ENCODE measurements around the gene PIK3CD. TPM values are rescaled to one million over a fixed set of nuclear protein-coding genes. Genes with fewer than 3 reads are reported as not detected.

Gene PIK3CD
- total RNA-seq, 2 experiments from 2014 or later: 222 to 242 TPM

DNA sequence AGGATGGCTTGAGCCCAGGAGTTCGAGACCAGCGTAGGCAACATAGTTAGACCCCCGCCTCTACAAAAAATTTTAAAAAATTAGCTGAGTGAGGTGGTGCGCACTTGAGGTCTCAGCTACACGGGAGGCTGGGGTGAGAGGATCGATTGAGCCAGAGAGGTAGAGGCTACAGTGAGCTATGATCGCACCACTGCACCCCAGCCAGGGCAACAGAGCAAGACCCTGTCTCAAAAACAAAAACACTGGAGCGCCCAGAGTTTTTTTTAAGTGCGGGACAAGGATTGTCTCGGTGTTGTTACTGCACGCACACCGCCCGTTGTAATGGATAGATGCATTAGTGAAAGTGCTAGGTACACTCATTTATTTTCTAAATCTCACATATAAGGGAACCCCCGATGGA lies 37.1 kb downstream of the PIK3CD start:
- H3K4me3 Mint-ChIP-seq: peak overlapping the region; percentile 67
- H3K36me3 Mint-ChIP-seq (ENCODE audit: low read depth): peaks cover 46% of the 10 kb centered on the region
- H3K4me1 Mint-ChIP-seq: peaks cover 75% of the 10 kb centered on the region
- H3K27ac Mint-ChIP-seq: peak overlapping the region; percentile 80
- H3K27me3 Mint-ChIP-seq: no peaks in the 10 kb centered on the region
- H3K9me3 Mint-ChIP-seq: no peaks in the 10 kb centered on the region
- no peak for DNase-seq
- CTCF ChIA-PET: interaction anchor here (0.8 to 4.3 kb wide), 4 partner anchors 15 to 61 kb away, joined by 3 to 24 read pairs (median 6); no protein-coding TSS in a partner anchor
- POLR2A ChIA-PET: interaction anchor here (0.6 to 1.0 kb wide), 2 partner anchors 59 to 95 kb away, joined by 3 to 4 read pairs; no protein-coding TSS in a partner anchor

- POLR2A ChIA-PET: interaction anchor here (0.6 kb wide), 1 partner anchor 95 kb away, joined by 3 read pairs; no protein-coding TSS in a partner anchor
- peak; percentile 85 for DNase-seq
- Mint-ChIP-seq H3K4me3 (peak overlapping the region; percentile 67), H3K27ac (peak overlapping the region; percentile 80), H3K4me1 (peaks cover 74% of the 10 kb centered on the region), H3K36me3 (ENCODE audit: low read depth) (peaks cover 48% of the 10 kb centered on the region), H3K9me3 (no peaks in the 10 kb centered on the region), H3K27me3 (no peaks in the 10 kb centered on the region)
- CTCF ChIA-PET: interaction anchor here (0.8 to 4.3 kb wide), 4 partner anchors 14 to 62 kb away, joined by 3 to 24 read pairs (median 6); no protein-coding TSS in a partner anchor
These were observed 37.6 kb downstream of the PIK3CD start for GRCh38 chr1:9689011-9689706.

DNA sequence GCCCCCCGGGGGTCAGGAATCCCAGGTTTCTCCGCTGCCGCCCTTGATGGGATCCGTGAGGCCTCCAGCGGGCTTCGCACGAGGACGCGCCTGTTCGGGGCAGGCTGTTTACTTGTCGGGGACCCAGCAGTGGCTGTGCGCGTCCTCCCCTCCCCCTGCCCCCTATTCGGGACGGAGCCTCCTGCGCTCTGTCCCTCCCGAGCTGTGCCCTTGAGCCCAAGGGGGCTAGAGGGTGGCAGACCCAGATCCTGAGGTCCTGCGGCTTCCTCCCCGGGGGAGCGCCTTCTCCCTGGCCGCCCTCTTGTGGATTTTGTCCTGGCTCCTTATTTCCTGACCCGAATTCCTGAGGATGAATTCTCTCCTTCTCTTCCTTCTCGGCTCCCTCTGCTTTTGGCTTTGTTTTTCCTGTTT lies 38.4 kb downstream of the PIK3CD start:
- Mint-ChIP-seq H3K4me1 (peaks cover 73% of the 10 kb centered on the region), H3K4me3 (peak overlapping the region; percentile 84), H3K36me3 (ENCODE audit: low read depth) (peaks cover 54% of the 10 kb centered on the region), H3K9me3 (no peaks in the 10 kb centered on the region), H3K27ac (peak overlapping the region; percentile 86), H3K27me3 (no peaks in the 10 kb centered on the region)
- CTCF ChIA-PET: interaction anchor here (1.2 to 1.7 kb wide), 4 partner anchors 28 to 62 kb away, joined by 3 to 9 read pairs (median 4); no protein-coding TSS in a partner anchor
- POLR2A ChIA-PET: no interaction called here
- DNase-seq: peak; percentile 24

GRCh38 chr1:9690440-9691107 lies 39.0 kb downstream of the PIK3CD start:
- ChIA-PET POLR2A (no interaction called here), CTCF (interaction anchor here (0.8 to 1.7 kb wide), 6 partner anchors 9 to 94 kb away, joined by 3 to 9 read pairs (median 3); no protein-coding TSS in a partner anchor)
- peaks cover 59% of the 10 kb centered on the region for H3K36me3 Mint-ChIP-seq (ENCODE audit: low read depth)

GRCh38 chr1:9691108-9691445 lies 39.5 kb downstream of the PIK3CD start:
- no peaks in the 10 kb centered on the region for H3K27me3 Mint-ChIP-seq
- H3K4me3 Mint-ChIP-seq: peak overlapping the region; percentile 84
- H3K9me3 Mint-ChIP-seq: no peaks in the 10 kb centered on the region
- ChIA-PET CTCF (interaction anchor here (0.8 to 1.7 kb wide), 7 partner anchors 9 to 94 kb away, joined by 3 to 9 read pairs (median 3); no protein-coding TSS in a partner anchor), POLR2A (no interaction called here)
- peaks cover 56% of the 10 kb centered on the region for H3K36me3 Mint-ChIP-seq (ENCODE audit: low read depth)
- DNase-seq: no peak
- peaks cover 71% of the 10 kb centered on the region for H3K4me1 Mint-ChIP-seq
- H3K27ac Mint-ChIP-seq: peak overlapping the region; percentile 86

More at GRCh38 chr1:9690440-9691107, 39.0 kb downstream of the PIK3CD start:
- H3K4me3 Mint-ChIP-seq: peak overlapping the region; percentile 84
- no peaks in the 10 kb centered on the region for H3K27me3 Mint-ChIP-seq
- H3K9me3 Mint-ChIP-seq: no peaks in the 10 kb centered on the region
- no peak for DNase-seq
- H3K27ac Mint-ChIP-seq: peak overlapping the region; percentile 86
- peaks cover 76% of the 10 kb centered on the region for H3K4me1 Mint-ChIP-seq

DNA sequence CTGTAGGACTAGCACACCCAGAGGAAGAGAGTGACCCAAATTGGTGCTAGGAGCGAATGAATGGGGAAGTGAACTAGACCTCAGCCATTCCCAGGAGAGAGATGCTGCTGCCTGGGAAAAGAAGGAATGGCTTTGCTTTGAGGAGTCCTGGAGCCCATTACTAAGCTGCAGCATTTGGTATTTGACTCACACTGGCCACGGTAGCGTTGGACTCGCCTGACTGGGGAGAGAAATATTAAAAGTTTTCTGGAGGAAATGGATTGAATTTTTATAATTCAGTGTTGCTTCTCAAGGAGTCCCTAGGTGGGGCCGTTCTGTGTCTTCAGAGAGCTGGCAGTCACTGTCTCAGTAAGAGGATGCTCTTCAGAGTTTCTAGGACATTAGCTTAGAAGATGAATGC lies 40.2 kb downstream of the PIK3CD start:
- H3K4me3 Mint-ChIP-seq: peak overlapping the region; percentile 84
- peak overlapping the region; percentile 86 for H3K27ac Mint-ChIP-seq
- H3K36me3 Mint-ChIP-seq (ENCODE audit: low read depth): peaks cover 57% of the 10 kb centered on the region
- H3K4me1 Mint-ChIP-seq: peaks cover 69% of the 10 kb centered on the region
- POLR2A ChIA-PET: no interaction called here
- CTCF ChIA-PET: interaction anchor here (0.8 to 1.7 kb wide), 3 partner anchors 20 to 65 kb away, joined by 3 to 5 read pairs (median 4); no protein-coding TSS in a partner anchor
- no peak for DNase-seq
- no peaks in the 10 kb centered on the region for H3K9me3 Mint-ChIP-seq
- H3K27me3 Mint-ChIP-seq: no peaks in the 10 kb centered on the region

- peaks cover 64% of the 10 kb centered on the region for H3K36me3 Mint-ChIP-seq (ENCODE audit: low read depth)
- ChIA-PET CTCF (interaction anchor here (0.6 to 1.4 kb wide), 3 partner anchors 31 to 88 kb away, joined by 3 to 6 read pairs (median 3); no protein-coding TSS in a partner anchor), POLR2A (no interaction called here)
- H3K27me3 Mint-ChIP-seq: no peaks in the 10 kb centered on the region
- no peak for DNase-seq
- no peak overlapping the region for H3K4me3 Mint-ChIP-seq
- peaks cover 53% of the 10 kb centered on the region for H3K4me1 Mint-ChIP-seq
- H3K27ac Mint-ChIP-seq: no peak overlapping the region
- no peaks in the 10 kb centered on the region for H3K9me3 Mint-ChIP-seq
These were observed 45.3 kb downstream of the PIK3CD start for GRCh38 chr1:9696793-9697192.

DNA sequence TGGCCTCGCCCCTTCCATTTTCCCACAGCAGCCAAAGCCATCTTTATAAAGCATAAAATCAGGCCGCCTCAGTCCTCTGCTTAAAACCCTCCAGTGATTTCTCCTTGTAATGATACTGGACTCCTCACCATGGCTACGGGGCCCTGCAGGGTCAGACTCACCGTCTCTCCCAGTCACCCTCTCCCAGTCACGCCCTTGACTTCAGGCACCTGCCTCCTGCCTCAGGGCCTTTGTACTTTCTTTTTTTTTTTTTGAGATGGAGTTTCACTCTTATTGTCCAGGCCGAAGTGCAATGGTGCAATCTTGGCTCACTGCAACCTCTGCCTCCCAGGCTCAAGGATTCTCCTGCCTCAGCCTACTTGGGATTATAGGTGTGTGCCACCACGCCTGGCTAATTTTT lies 47.8 kb downstream of the PIK3CD start:
- Mint-ChIP-seq H3K9me3 (peaks cover 12% of the 10 kb centered on the region), H3K36me3 (ENCODE audit: low read depth) (peaks cover 70% of the 10 kb centered on the region)

DNA sequence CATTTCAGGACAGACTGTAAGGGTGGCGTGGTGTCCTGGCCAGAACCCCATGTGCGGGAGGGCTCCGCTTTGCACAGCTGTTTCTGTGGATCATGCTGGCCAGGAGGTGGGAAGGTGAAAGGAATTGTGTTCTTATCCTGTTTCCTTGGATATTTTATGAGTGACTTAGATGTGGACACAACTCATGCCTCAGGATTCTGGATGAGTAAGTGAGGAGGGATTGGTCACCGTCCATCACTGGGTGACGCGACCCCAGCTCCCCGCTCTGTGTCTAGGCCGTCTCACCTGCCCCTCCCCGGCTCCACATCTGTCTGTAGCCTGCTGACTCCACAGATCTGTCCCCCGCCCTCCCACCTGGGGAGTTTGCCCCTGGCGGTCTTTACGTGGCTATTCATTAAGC lies 48.8 kb downstream of the PIK3CD start:
- no peaks in the 10 kb centered on the region for H3K27me3 Mint-ChIP-seq
- peaks cover 70% of the 10 kb centered on the region for H3K36me3 Mint-ChIP-seq (ENCODE audit: low read depth)
- no peak for DNase-seq
- no peak overlapping the region for H3K4me3 Mint-ChIP-seq
- ChIA-PET CTCF (no interaction called here), POLR2A (no interaction called here)
- H3K27ac Mint-ChIP-seq: peak overlapping the region; percentile 11
- H3K4me1 Mint-ChIP-seq: peaks cover 61% of the 10 kb centered on the region
- H3K9me3 Mint-ChIP-seq: peaks cover 12% of the 10 kb centered on the region

More for the DNA sequence above, 47.8 kb downstream of the PIK3CD start:
- Mint-ChIP-seq H3K4me3 (peak overlapping the region; percentile 11), H3K4me1 (peaks cover 59% of the 10 kb centered on the region), H3K27me3 (no peaks in the 10 kb centered on the region), H3K27ac (peak overlapping the region; percentile 46)
- ChIA-PET CTCF (interaction anchor here (0.5 kb wide), 1 partner anchor 24 kb away, joined by 3 read pairs; no protein-coding TSS in a partner anchor), POLR2A (no interaction called here)
- DNase-seq: no peak

DNA sequence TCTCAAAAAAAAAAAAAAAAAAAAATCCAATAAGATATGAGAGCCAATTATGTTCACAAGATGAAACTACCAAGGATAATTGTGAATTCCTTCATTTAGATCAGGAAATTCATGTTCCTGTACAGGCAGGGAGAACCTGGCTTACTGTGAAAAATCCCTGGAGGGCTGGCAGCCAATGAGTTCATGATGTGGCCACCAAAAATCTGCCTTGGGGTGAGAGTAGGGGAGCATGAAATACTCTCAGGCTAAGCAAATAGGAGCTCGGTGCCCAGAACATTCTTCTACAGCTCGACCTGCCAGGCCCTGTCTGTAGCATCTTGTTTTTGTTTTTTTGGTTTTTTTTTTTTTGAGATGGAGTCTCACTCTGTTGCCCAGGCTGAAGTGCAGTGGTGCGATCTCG lies 50.1 kb downstream of the PIK3CD start:
- CTCF ChIA-PET: interaction anchor here (0.5 to 2.8 kb wide), 4 partner anchors 14 to 497 kb away, joined by 3 to 17 read pairs (median 10); no protein-coding TSS in a partner anchor
- H3K9me3 Mint-ChIP-seq: peaks cover 12% of the 10 kb centered on the region
- peaks cover 76% of the 10 kb centered on the region for H3K36me3 Mint-ChIP-seq (ENCODE audit: low read depth)
- H3K4me3 Mint-ChIP-seq: no peak overlapping the region
- DNase-seq: no peak
- POLR2A ChIA-PET: no interaction called here
- H3K27me3 Mint-ChIP-seq: no peaks in the 10 kb centered on the region
- peaks cover 70% of the 10 kb centered on the region for H3K4me1 Mint-ChIP-seq
- no peak overlapping the region for H3K27ac Mint-ChIP-seq

GRCh38 chr1:9703165-9703509 lies 51.6 kb downstream of the PIK3CD start:
- H3K9me3 Mint-ChIP-seq: peaks cover 12% of the 10 kb centered on the region
- POLR2A ChIA-PET: no interaction called here
- H3K36me3 Mint-ChIP-seq (ENCODE audit: low read depth): peaks cover 79% of the 10 kb centered on the region
- no peaks in the 10 kb centered on the region for H3K27me3 Mint-ChIP-seq
- H3K4me3 Mint-ChIP-seq: no peak overlapping the region
- H3K27ac Mint-ChIP-seq: peak overlapping the region; percentile 41
- H3K4me1 Mint-ChIP-seq: peaks cover 77% of the 10 kb centered on the region
- no peak for DNase-seq
- CTCF ChIA-PET: interaction anchor here (0.6 to 2.8 kb wide), 6 partner anchors 9 to 805 kb away, joined by 3 to 17 read pairs (median 6); no protein-coding TSS in a partner anchor

- Mint-ChIP-seq H3K36me3 (ENCODE audit: low read depth) (peaks cover 75% of the 10 kb centered on the region), H3K9me3 (peaks cover 12% of the 10 kb centered on the region), H3K27me3 (no peaks in the 10 kb centered on the region), H3K4me1 (peaks cover 72% of the 10 kb centered on the region), H3K4me3 (peak overlapping the region; percentile 10), H3K27ac (peak overlapping the region; percentile 77)
- no peak for DNase-seq
- CTCF ChIA-PET: interaction anchor here (0.6 to 2.8 kb wide), 6 partner anchors 9 to 804 kb away, joined by 3 to 17 read pairs (median 6); no protein-coding TSS in a partner anchor
- POLR2A ChIA-PET: no interaction called here
These were observed 52.1 kb downstream of the PIK3CD start for GRCh38 chr1:9703681-9704080.

All from activated CD4-positive, alpha-beta T cell treated with anti-CD3 and anti-CD28 coated beads, Interleukin-2, amount 10 ng/mL, durations not matched to agents 7 days and 5 days (primary cell).